HepG2 (cell line): Measurements from ENCODE around the gene TTC8. TPM values are rescaled to one million over a fixed set of nuclear protein-coding genes. Genes with fewer than 3 reads are reported as not detected.
A peak's percentile ranks its signal among the peaks of the same experiment; 100 is the strongest.

Experiments used
- ATAC-seq: fragments of 200-7000 bp; cut with Tn5 transposase; 3 replicates; pipeline ENCODE4 v1.9.1; 2020; ENCODE audit warnings: mild to moderate bottlenecking, moderate library complexity
- BruUV-seq: library from RNA; stranded (reverse); fragments of 400-500 nt; replicated peaks from 2 replicates; lab custom pipeline; 2021; lab: Mats Ljungman, UMichigan
- CTCF ChIA-PET: fragments of 300-600 bp; formaldehyde crosslinking; extraction: SDS; loops from one replicate; lab custom pipeline; 2021; ENCODE audit warnings: low total read pairs, inconsistent platforms, low intra/inter-chr PET ratio; lab: Yijun Ruan, JAX
- POLR2A ChIA-PET: fragments of 350-600 bp; sonication (Branson Sonifier 250); formaldehyde crosslinking; loops from one replicate; lab custom pipeline; 2020; ENCODE audit warnings: antibody characterized with exemption, inconsistent platforms; lab: Yijun Ruan, JAX
- DNase-seq: peaks from one replicate; pipeline ENCODE4 v3.0.0-alpha.2; 2015; ENCODE audit warnings: low spot score
- FAIRE-seq: peaks from 3 replicates; lab custom pipeline; 2011; peaks lifted over from hg19 to GRCh38; lab: Jason Lieb, UNC
- H2AFZ ChIP-seq: one replicate; pipeline ENCODE4 v1.6.1; 2011; ENCODE audit warnings: low read length, inconsistent platforms
- H3K27ac ChIP-seq: fragments of 300-600 bp; 3 replicates; pipeline ENCODE4 v1.8.0; 2011; ENCODE audit warnings: mixed run types, mild to moderate bottlenecking, mixed read lengths, low read length, inconsistent platforms; ENCODE audit not compliant: insufficient read depth; ENCODE audit errors: extremely low read length
- H3K27me3 ChIP-seq, 2 experiments: fragments of 200-600 bp in 1 of 2; 2 replicates in 1 of 2; 3 replicates in 1 of 2; pipeline versions ENCODE4 v1.6.0 to v1.8.0; 2011; ENCODE audit warnings: low read length in 2 of 2, mild to moderate bottlenecking in 2 of 2, moderate library complexity in 2 of 2, inconsistent platforms in 1 of 2; ENCODE audit not compliant: insufficient read depth in 2 of 2, control insufficient read depth in 1 of 2
- H3K36me3 ChIP-seq, 2 experiments: fragments of 200-600 bp in 1 of 2; replicated peaks in 1 of 2; 2 replicates in 1 of 2; 3 replicates in 1 of 2; pipeline versions ENCODE4 v1.5.1 to v1.8.0; 2011; ENCODE audit warnings: low read length in 2 of 2, inconsistent platforms in 1 of 2; ENCODE audit not compliant: insufficient read depth in 2 of 2, control insufficient read depth in 1 of 2
- H3K4me1 ChIP-seq: 2 replicates; pipeline ENCODE4 v1.5.1; 2012; ENCODE audit warnings: low read length, inconsistent platforms; ENCODE audit not compliant: insufficient read depth
- H3K4me2 ChIP-seq: 2 replicates; pipeline ENCODE4 v1.6.0; 2011; ENCODE audit warnings: low read depth, low read length, inconsistent platforms
- H3K4me3 ChIP-seq, 3 experiments: fragments of 200-600 bp in 1 of 3; sonication (generic), shearing (Covaris generic) in 1 of 3; replicated peaks in 1 of 3; 2 replicates each; pipeline ENCODE4 v1.5.1; 2011 to 2016; ENCODE audit warnings: low read length in 3 of 3, inconsistent platforms in 2 of 3, low read depth in 2 of 3, mild to moderate bottlenecking in 2 of 3, control low read depth in 1 of 3, mixed read lengths in 1 of 3; ENCODE audit not compliant: insufficient read depth in 1 of 3
- H3K79me2 ChIP-seq: one replicate; pipeline ENCODE4 v1.6.1; 2011; ENCODE audit warnings: low read length, inconsistent platforms; ENCODE audit not compliant: insufficient read depth
- H3K9ac ChIP-seq: 2 replicates; pipeline ENCODE4 v1.6.0; 2011; ENCODE audit warnings: mild to moderate bottlenecking, low read depth, low read length, inconsistent platforms; ENCODE audit not compliant: insufficient read depth
- H3K9me3 ChIP-seq: 2 replicates; pipeline ENCODE4 v1.5.1; 2012; ENCODE audit warnings: mild to moderate bottlenecking, low read length
- H4K20me1 ChIP-seq: 2 replicates; pipeline ENCODE4 v1.6.0; 2011; ENCODE audit warnings: inconsistent platforms, mild to moderate bottlenecking, low read length, moderate library complexity; ENCODE audit not compliant: insufficient read depth
- MAFF ChIP-seq: IDR thresholded peaks from 2 replicates; pipeline ENCODE4 v1.6.1; 2011; ENCODE audit warnings: low read depth, low read length, improper control_type of control experiment
- MAFK ChIP-seq, 2 experiments: IDR thresholded peaks in 1 of 2; conservative IDR thresholded peaks in 1 of 2; 2 replicates each; pipeline ENCODE4 v1.6.1; 2011; ENCODE audit warnings: improper control_type of control experiment in 2 of 2, low read length in 2 of 2
- PRDM4 ChIP-seq: sonication (generic); formaldehyde crosslinking; IDR thresholded peaks from 2 replicates; pipeline ENCODE4 v1.9.0; 2021; ENCODE audit warnings: missing genetic modification reagents, borderline replicate concordance
- ZBTB10 ChIP-seq: sonication (generic); formaldehyde crosslinking; IDR thresholded peaks from 2 replicates; pipeline ENCODE4 v1.4.0; 2020; ENCODE audit warnings: missing genetic modification reagents, borderline replicate concordance
- ZNF138 ChIP-seq: sonication (generic); formaldehyde crosslinking; IDR thresholded peaks from 2 replicates; pipeline ENCODE4 v1.5.0; 2020; ENCODE audit warnings: mild to moderate bottlenecking, low read depth, missing genetic modification reagents
- ZNF703 ChIP-seq: sonication (generic); formaldehyde crosslinking; IDR thresholded peaks from 2 replicates; pipeline ENCODE4 v1.5.1; 2020; ENCODE audit warnings: missing genetic modification reagents, mild to moderate bottlenecking, moderate library complexity, borderline replicate concordance
- WGBS: methylation state at CpG from one replicate; pipeline ENCODE4 v1.1.6; 2017; ENCODE audit warnings: low lambda C conversion rate; 5-methylcytosine and 5-hydroxymethylcytosine counted together
- in situ Hi-C: cut with HindIII; loops from 2 replicates; pipeline ENCODE4 v1.10.0; 2017; ENCODE audit warnings: low pct_unique_long_range_greater_than_20kb; ENCODE audit not compliant: extremely low pct_ligation_motif_present
- intact Hi-C: fragments of 100-400 bp; cut with micrococcal nuclease; formaldehyde crosslinking; loops from one replicate; pipeline ENCODE4 v1.10.0; 2022; ENCODE audit not compliant: unreplicated experiment
- polyA plus RNA-seq, 8 experiments: library from polyadenylated mRNA; depleted of rRNA in 3 of 8; stranded (reverse) in 7 of 8; unstranded in 1 of 8; fragments of >200 nt; fragmentation: Illumina TruSeq in 4 of 8; extraction: Trizol in 4 of 8; gene quantifications; 2 replicates each; pipeline versions ENCODE4 v1.2.1 to v1.2.3, GENCODE V29; 2011 to 2016; ENCODE audit warnings: low read depth in 4 of 8, missing spikeins in 1 of 8, mixed read lengths in 1 of 8; ENCODE audit not compliant: insufficient read depth in 1 of 8
- total RNA-seq, 5 experiments: library from RNA; depleted of rRNA; stranded (reverse); fragments of >200 nt; fragmentation: Illumina TruSeq; extraction: Trizol; gene quantifications; 2 replicates each; pipeline ENCODE4 v1.2.3, GENCODE V29; 2016; ENCODE audit warnings: low read depth in 1 of 5

The TTC8 gene
- total and polyA plus RNA-seq, 2 of the 13 experiments (the other 11 are each of a cell fraction or from before 2014, with no cell fraction given) = 13.8 to 15.2 TPM

- intact Hi-C loops = no loop called here
- CTCF ChIA-PET = no interaction called here
- H2AFZ ChIP-seq = no peak overlapping the region
- WGBS = 2% methylated on average over 5 of the region's 5 CpGs
- H3K36me3 ChIP-seq = no peaks in the 10 kb centered on the region
- H3K27me3 ChIP-seq = peaks cover 0 to 3% of the 10 kb centered on the region in 2 experiments; a peak in 1 of 5 replicates
- H3K9me3 ChIP-seq = no peaks in the 10 kb centered on the region
- POLR2A ChIA-PET = no interaction called here
- H3K4me2 ChIP-seq = no peak overlapping the region
- in situ Hi-C loops = no loop called here
- H3K4me1 ChIP-seq = no peaks in the 10 kb centered on the region
- H3K9ac ChIP-seq = no peak overlapping the region
- DNase-seq (no peak), FAIRE-seq (no peak), ATAC-seq (no peak)
- H3K27ac ChIP-seq = no peak overlapping the region
- no peak overlapping the region for H3K4me3 ChIP-seq
- H3K79me2 ChIP-seq = no peaks in the 10 kb centered on the region
- BruUV-seq = no TSS peak
- no peaks in the 10 kb centered on the region for H4K20me1 ChIP-seq
- TF ChIP-seq ZBTB10 (CRISPR knock-in tag) (no peak), MAFK (conservative IDR thresholded peaks at IDR 0.05 in 1 of 2, IDR thresholded peaks at IDR 0.05 in 1 of 2; ENCODE audit: low read length in 2 of 2) (peak; percentile 76 to 88), MAFF (peak; percentile 88)
Measured at GRCh38 chr14:88799522-88799921, 24.9 kb upstream of the TTC8 start.

- Histone ChIP-seq H3K9me3 (no peaks in the 10 kb centered on the region), H3K4me3 (no peak overlapping the region), H3K9ac (no peak overlapping the region), H3K4me1 (no peaks in the 10 kb centered on the region), H3K36me3 (no peaks in the 10 kb centered on the region), H4K20me1 (no peaks in the 10 kb centered on the region), H3K4me2 (no peak overlapping the region), H3K27me3 (peaks cover 0 to 3% of the 10 kb centered on the region in 2 experiments; a peak in 1 of 5 replicates), H3K79me2 (no peaks in the 10 kb centered on the region), H2AFZ (no peak overlapping the region), H3K27ac (no peak overlapping the region)
- intact Hi-C loops (no loop called here), in situ Hi-C loops (no loop called here)
- ChIA-PET CTCF (no interaction called here), POLR2A (no interaction called here)
- WGBS = 0% methylated on average over 1 of the region's 6 CpGs
- ATAC-seq (no peak), FAIRE-seq (no peak), DNase-seq (no peak)
- TF ChIP-seq ZNF703 (no peak), PRDM4 (no peak), ZNF138 (no peak)
- no TSS peak for BruUV-seq
Measured at GRCh38 chr14:88802596-88802995, 21.9 kb upstream of the TTC8 start.
